Liver (tissue), 3 donors: ENCODE measurements around the gene PALM3.

ENCODE experiments used
- ATF3 ChIP-seq: IDR thresholded peaks from 2 replicates; pipeline ENCODE4 v1.6.1; 2016; ENCODE audit warnings: antibody characterized with exemption
- CTCF ChIP-seq: fragments of 150-350 bp; IDR thresholded peaks from 2 replicates; pipeline ENCODE4 v1.5.1; 2017; ENCODE audit warnings: improper control_type of control experiment, low read depth, low read length; ENCODE audit not compliant: missing input control
- EGR1 ChIP-seq, 2 donors: IDR thresholded peaks; 2 replicates each; pipeline ENCODE4 v1.6.1; 2016 to 2018; ENCODE audit warnings: antibody characterized with exemption in 2 of 2, low read depth in 2 of 2
- FOXA1 ChIP-seq: IDR thresholded peaks from 2 replicates; pipeline ENCODE4 v1.6.1; 2016; ENCODE audit warnings: antibody characterized with exemption
- FOXA2 ChIP-seq: IDR thresholded peaks from 2 replicates; pipeline ENCODE4 v1.6.1; 2016; ENCODE audit warnings: antibody characterized with exemption
- GABPA ChIP-seq, 2 donors: IDR thresholded peaks in 1 of 2; conservative IDR thresholded peaks in 1 of 2; 2 replicates each; pipeline ENCODE4 v1.6.1; 2016; ENCODE audit warnings: antibody characterized with exemption in 2 of 2, mild to moderate bottlenecking in 1 of 2, moderate library complexity in 1 of 2
- JUND ChIP-seq, 2 donors: IDR thresholded peaks; 2 replicates each; pipeline ENCODE4 v1.6.1; 2016; ENCODE audit warnings: antibody characterized with exemption in 2 of 2
- MAX ChIP-seq: IDR thresholded peaks from 2 replicates; pipeline ENCODE4 v1.6.1; 2016; ENCODE audit warnings: antibody characterized with exemption
- RAD21 ChIP-seq, 2 donors: IDR thresholded peaks; 2 replicates each; pipeline ENCODE4 v1.6.1; 2016; ENCODE audit warnings: antibody characterized with exemption in 2 of 2, mild to moderate bottlenecking in 2 of 2
- REST ChIP-seq: IDR thresholded peaks from 2 replicates; pipeline ENCODE4 v1.6.1; 2016; ENCODE audit warnings: antibody characterized with exemption, mild to moderate bottlenecking
- SP1 ChIP-seq: IDR thresholded peaks from 2 replicates; pipeline ENCODE4 v1.6.1; 2018; ENCODE audit warnings: antibody characterized with exemption, mild to moderate bottlenecking
- TAF1 ChIP-seq: conservative IDR thresholded peaks from 2 replicates; pipeline ENCODE4 v1.6.1; 2016; ENCODE audit warnings: antibody characterized with exemption, mild to moderate bottlenecking
- YY1 ChIP-seq: IDR thresholded peaks from 2 replicates; pipeline ENCODE4 v1.6.1; 2016; ENCODE audit warnings: antibody characterized with exemption, mild to moderate bottlenecking
- ZBTB33 ChIP-seq: IDR thresholded peaks from 2 replicates; pipeline ENCODE4 v1.6.1; 2016; ENCODE audit warnings: antibody characterized with exemption
- donor health status: healthy.
- donor health status: healthy.

GRCh38 chr19:14019100-14019499 lies 42.8 kb downstream of the PALM3 start:
- TF ChIP-seq CTCF = no peak
- no peak for TF ChIP-seq ZBTB33
- TF ChIP-seq SP1 = no peak
- TF ChIP-seq RAD21 (IDR thresholded peaks at IDR 0.05) = no peak
- no peak for TF ChIP-seq TAF1
- TF ChIP-seq MAX = no peak
- no peak for TF ChIP-seq GABPA (IDR thresholded peaks at IDR 0.05 in 1 of 2, conservative IDR thresholded peaks at IDR 0.05 in 1 of 2)
- no peak for TF ChIP-seq REST
- TF ChIP-seq YY1 = no peak
- no peak for TF ChIP-seq EGR1 (IDR thresholded peaks at IDR 0.05; ENCODE audit: low read depth in 2 of 2)
- TF ChIP-seq JUND (IDR thresholded peaks at IDR 0.05) = no peak
- TF ChIP-seq FOXA2 = no peak
- no peak for TF ChIP-seq FOXA1
- no peak for TF ChIP-seq ATF3
